Hepatocyte (in vitro differentiated cells): ENCODE measurements around the gene KNCN. TPM values are rescaled to one million over a fixed set of nuclear protein-coding genes. Genes with fewer than 3 reads are reported as not detected.

Source experiments
- DNase-seq: peaks from one replicate; pipeline ENCODE4 v3.0.0-alpha.2; 2016; ENCODE audit warnings: low spot score
- H2AFZ ChIP-seq: fragments of 200-600 bp; sonication (generic); 2 replicates; pipeline ENCODE4 v1.6.0; 2016; ENCODE audit warnings: antibody characterized with exemption, mild to moderate bottlenecking
- H3K27ac ChIP-seq: fragments of 200-600 bp; sonication (generic); 2 replicates; pipeline ENCODE4 v1.5.1; 2016; ENCODE audit warnings: mild to moderate bottlenecking
- H3K27me3 ChIP-seq: fragments of 200-600 bp; sonication (generic); 2 replicates; pipeline ENCODE4 v1.6.1; 2016
- H3K36me3 ChIP-seq: fragments of 200-600 bp; sonication (generic); replicated peaks from 2 replicates; pipeline ENCODE4 v1.5.1; 2016; ENCODE audit warnings: low read depth; ENCODE audit not compliant: insufficient read depth
- H3K4me1 ChIP-seq: fragments of 200-600 bp; sonication (generic); 2 replicates; pipeline ENCODE4 v1.5.1; 2016; ENCODE audit warnings: mild to moderate bottlenecking, moderate library complexity; ENCODE audit not compliant: insufficient read depth
- H3K4me2 ChIP-seq: fragments of 200-600 bp; sonication (generic); 2 replicates; pipeline ENCODE4 v1.6.0; 2016
- H3K4me3 ChIP-seq: fragments of 200-600 bp; sonication (generic); 2 replicates; pipeline ENCODE4 v1.5.1; 2016; ENCODE audit warnings: mild to moderate bottlenecking
- H3K79me2 ChIP-seq: fragments of 200-600 bp; sonication (generic); 2 replicates; pipeline ENCODE4 v1.6.0; 2017; ENCODE audit warnings: mild to moderate bottlenecking
- H3K9me2 ChIP-seq: fragments of 200-600 bp; sonication (generic); replicated peaks from 2 replicates; pipeline ENCODE4 v1.6.0; 2017; ENCODE audit warnings: mild to moderate bottlenecking; ENCODE audit not compliant: insufficient read depth
- H3K9me3 ChIP-seq: fragments of 200-600 bp; sonication (generic); 2 replicates; pipeline ENCODE4 v1.5.1; 2016; ENCODE audit warnings: low read depth, mild to moderate bottlenecking
- H4K20me1 ChIP-seq: fragments of 200-600 bp; sonication (generic); 2 replicates; pipeline ENCODE4 v1.6.0; 2016; ENCODE audit warnings: mild to moderate bottlenecking; ENCODE audit not compliant: insufficient read depth, poor library complexity, severe bottlenecking
- EZH2 ChIP-seq: fragments of 200-600 bp; sonication (generic); IDR thresholded peaks from 2 replicates; pipeline ENCODE4 v1.6.1; 2016; ENCODE audit warnings: antibody characterized with exemption, mild to moderate bottlenecking, borderline replicate concordance
- EZH2phosphoT487 ChIP-seq: fragments of 200-600 bp; sonication (generic); IDR thresholded peaks from one replicate; pipeline ENCODE4 v1.6.1; 2018; ENCODE audit warnings: antibody characterized with exemption, mild to moderate bottlenecking, low read depth, moderate library complexity; ENCODE audit not compliant: unreplicated experiment, severe bottlenecking
- WGBS: methylation state at CpG from one replicate; pipeline ENCODE4 v1.1.6; 2016; ENCODE audit warnings: low lambda C conversion rate; ENCODE audit errors: missing lambda C conversion rate; 5-methylcytosine and 5-hydroxymethylcytosine counted together
- polyA plus RNA-seq: library from polyadenylated mRNA; unstranded; fragments of >200 nt; fragmentation: Nextera tagmentation; extraction: Ambion mirVana; gene quantifications from 2 replicates; pipeline ENCODE4 v1.2.1, GENCODE V29; 2016
- total RNA-seq: library from RNA; depleted of rRNA; stranded (reverse); fragments of >200 nt; gene quantifications from 2 replicates; pipeline ENCODE4 v1.2.3, GENCODE V29; 2014
- TF ChIP-seq, protein P1 (sequence below): fragments of 200-600 bp; sonication (generic); IDR thresholded peaks from 2 replicates; pipeline ENCODE4 v1.5.1; 2016; ENCODE audit warnings: antibody characterized with exemption, mild to moderate bottlenecking; ENCODE audit not compliant: poor library complexity

Gene KNCN
- total and polyA plus RNA-seq, 2 experiments from 2014 or later: not detected

DNA sequence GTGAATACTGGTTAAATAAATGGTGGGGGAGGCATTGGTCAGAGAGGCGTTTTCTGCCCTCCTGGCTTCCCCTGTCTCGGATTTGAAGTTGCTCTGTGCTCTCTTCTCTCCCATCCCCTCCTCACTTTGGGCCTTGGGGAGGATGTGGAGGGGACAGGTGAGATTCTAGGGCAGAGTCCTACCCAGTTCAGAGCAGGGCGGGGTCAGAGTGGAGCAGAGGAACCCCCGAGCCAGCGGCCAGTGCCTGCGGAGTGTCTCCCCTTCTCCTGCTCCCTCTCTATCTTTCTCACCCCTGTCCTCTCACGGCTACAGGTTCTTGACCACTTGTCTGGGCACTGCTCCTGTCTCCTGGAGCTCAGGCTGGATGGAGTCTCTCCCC is 8.1 kb downstream of the KNCN start:
- H3K4me3 ChIP-seq: no peak overlapping the region
- no peak for DNase-seq
- no peak overlapping the region for H2AFZ ChIP-seq
- no peaks in the 10 kb centered on the region for H4K20me1 ChIP-seq
- H3K27ac ChIP-seq: no peak overlapping the region
- H3K9me3 ChIP-seq: no peaks in the 10 kb centered on the region
- no peaks in the 10 kb centered on the region for H3K36me3 ChIP-seq
- H3K4me1 ChIP-seq: peaks cover 3% of the 10 kb centered on the region
- TF ChIP-seq EZH2 (no peak), EZH2phosphoT487 (no peak)
- TF ChIP-seq, protein P1, sequence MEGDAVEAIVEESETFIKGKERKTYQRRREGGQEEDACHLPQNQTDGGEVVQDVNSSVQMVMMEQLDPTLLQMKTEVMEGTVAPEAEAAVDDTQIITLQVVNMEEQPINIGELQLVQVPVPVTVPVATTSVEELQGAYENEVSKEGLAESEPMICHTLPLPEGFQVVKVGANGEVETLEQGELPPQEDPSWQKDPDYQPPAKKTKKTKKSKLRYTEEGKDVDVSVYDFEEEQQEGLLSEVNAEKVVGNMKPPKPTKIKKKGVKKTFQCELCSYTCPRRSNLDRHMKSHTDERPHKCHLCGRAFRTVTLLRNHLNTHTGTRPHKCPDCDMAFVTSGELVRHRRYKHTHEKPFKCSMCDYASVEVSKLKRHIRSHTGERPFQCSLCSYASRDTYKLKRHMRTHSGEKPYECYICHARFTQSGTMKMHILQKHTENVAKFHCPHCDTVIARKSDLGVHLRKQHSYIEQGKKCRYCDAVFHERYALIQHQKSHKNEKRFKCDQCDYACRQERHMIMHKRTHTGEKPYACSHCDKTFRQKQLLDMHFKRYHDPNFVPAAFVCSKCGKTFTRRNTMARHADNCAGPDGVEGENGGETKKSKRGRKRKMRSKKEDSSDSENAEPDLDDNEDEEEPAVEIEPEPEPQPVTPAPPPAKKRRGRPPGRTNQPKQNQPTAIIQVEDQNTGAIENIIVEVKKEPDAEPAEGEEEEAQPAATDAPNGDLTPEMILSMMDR: no peak
- H3K27me3 ChIP-seq: peaks cover 67% of the 10 kb centered on the region
- H3K4me2 ChIP-seq: peak overlapping the region; percentile 76
- 27% methylated on average over 6 of the region's 7 CpGs for WGBS
- H3K79me2 ChIP-seq: no peaks in the 10 kb centered on the region
- H3K9me2 ChIP-seq: no peaks in the 10 kb centered on the region

DNA sequence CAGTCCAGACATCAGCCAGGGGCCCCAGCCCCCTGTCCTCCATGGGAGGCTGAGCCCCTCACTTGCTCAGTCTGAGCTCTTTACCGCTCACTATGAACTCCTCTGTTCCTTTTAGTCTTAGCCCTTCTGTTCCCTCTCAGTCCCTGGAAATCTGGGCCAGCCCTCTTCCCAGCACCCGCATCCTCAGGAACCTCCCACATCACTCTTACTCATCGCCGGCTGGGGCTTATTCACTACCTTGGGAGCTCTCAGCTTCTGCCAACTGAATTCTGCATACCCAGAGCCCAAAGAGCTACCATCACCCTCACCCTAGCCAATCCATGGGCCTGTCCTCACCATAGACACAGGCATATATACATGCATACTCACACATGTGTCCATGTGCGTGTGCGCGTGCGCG is 11.5 kb downstream of the KNCN start:
- Histone ChIP-seq H3K4me3 (no peak overlapping the region), H3K27me3 (peaks cover 54% of the 10 kb centered on the region), H3K4me1 (peaks cover 3% of the 10 kb centered on the region), H3K9me2 (no peaks in the 10 kb centered on the region), H3K36me3 (no peaks in the 10 kb centered on the region), H3K79me2 (no peaks in the 10 kb centered on the region), H3K9me3 (no peaks in the 10 kb centered on the region), H4K20me1 (no peaks in the 10 kb centered on the region), H3K27ac (no peak overlapping the region), H3K4me2 (no peak overlapping the region), H2AFZ (no peak overlapping the region)
- DNase-seq: no peak
- TF ChIP-seq EZH2: no peak
- TF ChIP-seq, protein P1: no peak
- TF ChIP-seq EZH2phosphoT487: no peak
- WGBS: 74% methylated on average over 9 of the region's 9 CpGs

- H3K9me2 ChIP-seq: no peaks in the 10 kb centered on the region
- H3K4me2 ChIP-seq: no peak overlapping the region
- no peaks in the 10 kb centered on the region for H4K20me1 ChIP-seq
- H3K36me3 ChIP-seq: no peaks in the 10 kb centered on the region
- peaks cover 52% of the 10 kb centered on the region for H3K27me3 ChIP-seq
- no peak overlapping the region for H3K27ac ChIP-seq
- no peak overlapping the region for H3K4me3 ChIP-seq
- H2AFZ ChIP-seq: no peak overlapping the region
- TF ChIP-seq, protein P1: no peak
- TF ChIP-seq EZH2: no peak
- TF ChIP-seq EZH2phosphoT487: no peak
- H3K79me2 ChIP-seq: no peaks in the 10 kb centered on the region
- no peaks in the 10 kb centered on the region for H3K4me1 ChIP-seq
- 52% methylated on average over 2 of the region's 2 CpGs for WGBS
- no peaks in the 10 kb centered on the region for H3K9me3 ChIP-seq
- DNase-seq: no peak
These were observed 13.3 kb downstream of the KNCN start for GRCh38 chr1:46538147-46538546.

DNA sequence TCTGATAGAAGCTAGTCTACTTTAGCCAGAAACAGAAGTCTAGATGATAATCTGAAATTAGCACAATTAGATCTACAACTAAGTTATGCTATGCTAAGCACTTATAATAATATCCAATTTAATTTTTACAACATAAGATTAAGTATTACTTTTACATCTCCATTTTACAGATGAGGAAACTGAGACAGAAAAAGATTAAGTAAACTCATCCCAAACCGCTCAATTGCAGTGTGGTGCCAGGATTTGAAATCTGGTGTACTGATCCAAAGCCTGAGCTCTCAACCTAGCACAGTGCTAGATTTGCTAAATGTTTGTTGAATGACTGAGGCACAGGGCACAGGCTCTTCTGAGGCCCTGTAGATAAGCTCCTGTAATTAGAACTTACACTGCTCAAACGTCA is 13.8 kb downstream of the KNCN start:
- peaks cover 49% of the 10 kb centered on the region for H3K27me3 ChIP-seq

More for the DNA sequence above, 13.8 kb downstream of the KNCN start:
- TF ChIP-seq EZH2phosphoT487: no peak
- TF ChIP-seq, protein P1: no peak
- TF ChIP-seq EZH2: no peak
- 58% methylated on average over 2 of the region's 2 CpGs for WGBS
- Histone ChIP-seq H3K79me2 (no peaks in the 10 kb centered on the region), H3K4me3 (no peak overlapping the region), H3K4me2 (no peak overlapping the region), H4K20me1 (no peaks in the 10 kb centered on the region), H3K9me3 (no peaks in the 10 kb centered on the region), H3K36me3 (no peaks in the 10 kb centered on the region), H3K27ac (no peak overlapping the region), H3K9me2 (no peaks in the 10 kb centered on the region), H3K4me1 (no peaks in the 10 kb centered on the region), H2AFZ (no peak overlapping the region)
- DNase-seq: no peak
